SK-N-MC (cell line): ENCODE data around the gene BBS4.

ENCODE experiments used
- EZH2 ChIP-seq: fragments of 200-600 bp; sonication (generic); IDR thresholded peaks from one replicate; pipeline ENCODE4 v1.6.1; 2017; ENCODE audit warnings: antibody characterized with exemption
- FOXP2 ChIP-seq: optimal IDR thresholded peaks from 2 replicates; pipeline ENCODE3; 2011; ENCODE audit warnings: mild to moderate bottlenecking, moderate library complexity; ENCODE audit not compliant: insufficient read depth; ENCODE audit errors: extremely low read length, control extremely low read depth
- POLR2AphosphoS5 ChIP-seq: IDR thresholded peaks from 2 replicates; pipeline ENCODE4 v1.6.1; 2012; ENCODE audit warnings: mild to moderate bottlenecking, low read depth, low read length, borderline replicate concordance

- TF ChIP-seq POLR2AphosphoS5 (no peak), EZH2 (no peak), FOXP2 (no peak)
Measured at GRCh38 chr15:72690938-72691337, 4.9 kb downstream of the BBS4 start.
